Heart left ventricle (tissue), 13 donors: ENCODE data around the gene AFAP1.

Source experiments
- POLR2A ChIP-seq, 2 donors: fragments of 450-650 bp; IDR thresholded peaks; one replicate each; pipeline ENCODE4 v1.6.1; 2017; ENCODE audit warnings: antibody characterized with exemption in 2 of 2, mild to moderate bottlenecking in 2 of 2, moderate library complexity in 2 of 2
- TF ChIP-seq, protein P1 (sequence below), 12 donors: fragments of 200-600 bp; sonication (generic) in 4 of 12; IDR thresholded peaks; one replicate each; pipeline versions ENCODE4 v1.5.0 to v1.8.0; 2018 to 2022; ENCODE audit warnings: antibody characterized with exemption in 12 of 12, mild to moderate bottlenecking in 5 of 12
- donor health status: ischemic (EF 13 %, LVEDD 7.1; RV severe dilation, severe dysfunction).
- donor health status: DM: no; HTN: yes; CAD: no.
- donor health status: DM: no; HTN: no; CAD: no.
- donor health status: ischemic (EF 25% LVEDD 6.9; RV normal size, moderate dysfunction).
- donor health status: ischemic (EF 25% LVEDD 5.7; RV mildly dilated, moderate dysfunction).
- donor health status: ischemic (EF 35%, LVEDD 5.7; RV mildly dilated, moderate dysfunction).
- donor health status: nonischemic (EF 11% LVEDD 7.7; RV severe dilation, severe dysfunction).
- donor health status: DM: yes; HTN: yes; CAD: no.
- donor health status: PGD.
- donor health status: ischemic (EF 29% LVEDD 5.4; RV normal size, mild dysfunction).
- donor health status: nonischemic (EF 23%, LVEDD 6.1; RV moderate dilation, normal function).

DNA sequence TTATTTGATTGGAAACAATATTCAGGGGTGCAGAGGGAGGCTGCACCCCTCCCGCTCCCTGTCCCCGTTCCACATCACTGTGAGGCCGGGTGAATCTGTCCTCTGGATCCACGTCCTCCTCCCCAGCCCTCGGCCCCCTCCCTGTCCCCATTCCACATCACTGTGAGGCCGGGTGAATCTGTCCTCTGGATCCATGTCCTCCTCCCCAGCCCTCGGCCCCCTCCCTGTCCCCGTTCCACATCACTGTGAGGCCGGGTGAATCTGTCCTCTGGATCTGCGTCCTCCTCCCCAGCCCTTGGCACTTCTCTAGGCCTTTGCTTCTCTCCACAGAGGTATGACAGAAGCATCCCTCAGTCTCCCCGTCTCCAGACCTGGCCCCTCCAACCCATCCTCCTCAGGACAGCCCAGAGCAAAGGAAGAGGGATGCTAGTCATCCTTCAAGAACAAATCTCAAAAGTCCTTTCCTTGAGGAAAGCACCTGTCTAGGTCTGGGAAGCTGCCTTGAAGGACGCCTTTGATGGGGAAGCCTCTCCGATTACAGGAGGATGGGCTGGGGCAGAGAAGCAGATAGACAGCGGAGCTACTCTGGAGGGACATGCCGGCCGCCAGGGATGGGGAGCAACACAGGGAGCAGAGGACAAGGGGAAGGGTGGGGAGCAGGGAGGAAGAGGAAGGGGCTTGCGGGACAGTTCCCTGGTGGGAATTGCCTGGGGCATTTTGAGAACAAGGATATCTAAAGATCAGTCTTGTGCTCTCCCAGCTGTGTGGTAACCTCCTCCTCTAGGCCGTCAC, 10.8 kb upstream of the AFAP1 start:
- TF ChIP-seq POLR2A (IDR thresholded peaks at IDR 0.05), result no peak
- TF ChIP-seq, protein P1, sequence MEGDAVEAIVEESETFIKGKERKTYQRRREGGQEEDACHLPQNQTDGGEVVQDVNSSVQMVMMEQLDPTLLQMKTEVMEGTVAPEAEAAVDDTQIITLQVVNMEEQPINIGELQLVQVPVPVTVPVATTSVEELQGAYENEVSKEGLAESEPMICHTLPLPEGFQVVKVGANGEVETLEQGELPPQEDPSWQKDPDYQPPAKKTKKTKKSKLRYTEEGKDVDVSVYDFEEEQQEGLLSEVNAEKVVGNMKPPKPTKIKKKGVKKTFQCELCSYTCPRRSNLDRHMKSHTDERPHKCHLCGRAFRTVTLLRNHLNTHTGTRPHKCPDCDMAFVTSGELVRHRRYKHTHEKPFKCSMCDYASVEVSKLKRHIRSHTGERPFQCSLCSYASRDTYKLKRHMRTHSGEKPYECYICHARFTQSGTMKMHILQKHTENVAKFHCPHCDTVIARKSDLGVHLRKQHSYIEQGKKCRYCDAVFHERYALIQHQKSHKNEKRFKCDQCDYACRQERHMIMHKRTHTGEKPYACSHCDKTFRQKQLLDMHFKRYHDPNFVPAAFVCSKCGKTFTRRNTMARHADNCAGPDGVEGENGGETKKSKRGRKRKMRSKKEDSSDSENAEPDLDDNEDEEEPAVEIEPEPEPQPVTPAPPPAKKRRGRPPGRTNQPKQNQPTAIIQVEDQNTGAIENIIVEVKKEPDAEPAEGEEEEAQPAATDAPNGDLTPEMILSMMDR (IDR thresholded peaks at IDR 0.05), result no peak
